GM18519 (cell line): ENCODE results near the gene PSMD11.

ENCODE experiments used
- ATAC-seq: cut with Tn5 transposase; IDR thresholded peaks from one replicate; pipeline ENCODE4 v1.9.1; 2021; ENCODE audit warnings: mild to moderate bottlenecking, moderate library complexity; ENCODE audit not compliant: unreplicated experiment, low FRiP score

PSMD11 gene

DNA sequence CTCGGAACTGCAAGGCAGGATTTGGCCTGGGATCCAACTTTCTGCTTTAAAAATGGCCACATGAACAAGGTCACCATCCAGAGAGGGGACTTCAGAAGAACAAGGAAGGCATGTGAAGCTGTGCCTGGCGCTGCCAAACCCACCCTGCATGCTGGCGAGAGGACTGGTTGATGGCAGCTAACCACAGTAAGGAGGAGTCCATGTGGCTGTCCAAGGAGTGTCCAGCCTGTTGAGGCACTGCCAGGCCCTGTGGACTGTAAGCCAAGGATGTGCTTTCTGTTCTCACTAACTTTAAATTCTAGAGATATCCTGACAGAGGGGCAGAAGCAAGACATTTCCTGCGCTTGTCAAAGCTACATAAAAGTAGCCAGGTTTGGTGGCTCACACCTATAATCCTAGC lies 82.8 kb downstream of the PSMD11 start:
- no peak for ATAC-seq

DNA sequence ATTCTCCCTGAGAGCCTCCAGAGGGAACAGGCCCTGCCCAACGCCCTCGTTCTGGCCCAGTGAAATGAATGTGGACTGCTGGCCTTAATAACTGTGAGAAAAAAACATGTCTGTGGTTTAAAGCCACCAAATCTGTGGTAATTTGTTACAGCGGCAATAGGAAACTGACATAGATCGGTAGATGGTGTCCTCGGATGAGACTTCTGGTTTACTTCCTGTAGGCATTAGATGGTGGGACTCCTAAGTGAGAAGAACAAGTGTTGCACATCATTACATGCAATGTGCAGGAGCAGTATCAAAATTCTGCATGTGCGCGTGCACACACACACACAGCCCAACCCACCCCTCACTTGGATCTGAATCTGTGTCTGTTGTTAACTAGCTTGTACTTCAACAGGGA lies 84.5 kb downstream of the PSMD11 start:
- no peak for ATAC-seq

DNA sequence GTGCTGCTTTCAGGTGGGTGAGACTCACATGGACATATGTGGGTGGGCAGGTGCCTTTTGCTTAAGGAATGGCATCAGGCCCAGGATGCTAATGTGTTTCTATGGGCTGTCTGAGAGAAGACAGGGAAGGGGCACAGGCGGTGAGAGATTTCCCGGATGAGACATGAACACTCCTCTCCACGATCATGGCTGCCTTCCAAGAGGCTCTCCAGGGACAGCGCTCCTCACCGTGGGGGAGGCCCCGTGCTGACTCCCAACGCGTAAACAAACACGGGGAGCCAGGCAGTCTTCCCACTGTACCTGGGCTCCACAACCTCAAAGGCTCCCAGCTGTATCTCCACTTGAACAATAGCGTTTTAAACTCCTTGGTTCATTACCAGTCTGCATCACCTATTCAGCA lies 85.3 kb downstream of the PSMD11 start:
- no peak for ATAC-seq
